GM12801 (cell line): ENCODE data around the gene ITPRIPL2.

Source experiments
- TF ChIP-seq, protein P1 (sequence below): IDR thresholded peaks from one replicate; pipeline ENCODE4 v1.5.1; 2011; ENCODE audit warnings: control low read depth; ENCODE audit not compliant: insufficient read length; ENCODE audit errors: extremely low read depth

Gene ITPRIPL2

DNA sequence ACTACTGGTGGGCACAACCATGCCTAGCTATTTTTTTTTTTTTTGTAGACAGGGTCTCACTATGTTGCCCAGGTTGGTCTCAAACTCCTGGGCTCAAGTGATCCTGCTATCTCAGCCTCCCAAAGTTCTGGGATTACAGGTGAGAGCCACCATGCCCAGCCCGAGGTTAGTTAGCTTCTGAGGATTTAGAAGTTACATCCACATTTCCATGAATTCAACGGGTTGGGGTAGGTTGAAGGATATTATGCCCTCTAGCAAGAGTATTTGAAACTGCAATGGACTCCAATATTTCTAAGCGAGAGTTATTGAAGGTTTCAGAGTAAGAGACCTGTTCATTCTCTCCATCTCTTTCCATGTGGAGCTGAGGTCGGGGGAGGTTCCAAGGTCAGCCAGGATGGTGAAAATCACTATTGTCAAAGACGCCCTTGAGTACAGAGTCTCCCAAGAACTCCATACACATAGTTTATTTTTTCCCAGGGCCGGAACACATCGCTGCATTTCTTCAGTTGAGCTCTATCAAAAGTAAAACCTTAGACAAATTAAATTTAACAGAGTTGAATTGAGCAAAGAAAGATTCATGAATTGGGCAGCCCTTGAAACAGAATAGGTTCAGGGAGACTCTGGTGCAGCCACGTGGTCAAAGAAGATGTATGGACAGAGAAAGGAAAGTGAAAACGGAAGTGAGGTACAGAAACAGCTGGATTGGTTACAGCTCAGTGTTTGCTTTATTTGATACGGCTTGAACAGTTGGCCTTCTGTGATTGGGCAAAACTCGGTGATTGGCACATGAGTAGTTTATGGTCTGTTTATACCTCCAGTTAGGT lies 19.0 kb upstream of the ITPRIPL2 start:
- TF ChIP-seq, protein P1, sequence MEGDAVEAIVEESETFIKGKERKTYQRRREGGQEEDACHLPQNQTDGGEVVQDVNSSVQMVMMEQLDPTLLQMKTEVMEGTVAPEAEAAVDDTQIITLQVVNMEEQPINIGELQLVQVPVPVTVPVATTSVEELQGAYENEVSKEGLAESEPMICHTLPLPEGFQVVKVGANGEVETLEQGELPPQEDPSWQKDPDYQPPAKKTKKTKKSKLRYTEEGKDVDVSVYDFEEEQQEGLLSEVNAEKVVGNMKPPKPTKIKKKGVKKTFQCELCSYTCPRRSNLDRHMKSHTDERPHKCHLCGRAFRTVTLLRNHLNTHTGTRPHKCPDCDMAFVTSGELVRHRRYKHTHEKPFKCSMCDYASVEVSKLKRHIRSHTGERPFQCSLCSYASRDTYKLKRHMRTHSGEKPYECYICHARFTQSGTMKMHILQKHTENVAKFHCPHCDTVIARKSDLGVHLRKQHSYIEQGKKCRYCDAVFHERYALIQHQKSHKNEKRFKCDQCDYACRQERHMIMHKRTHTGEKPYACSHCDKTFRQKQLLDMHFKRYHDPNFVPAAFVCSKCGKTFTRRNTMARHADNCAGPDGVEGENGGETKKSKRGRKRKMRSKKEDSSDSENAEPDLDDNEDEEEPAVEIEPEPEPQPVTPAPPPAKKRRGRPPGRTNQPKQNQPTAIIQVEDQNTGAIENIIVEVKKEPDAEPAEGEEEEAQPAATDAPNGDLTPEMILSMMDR = no peak

DNA sequence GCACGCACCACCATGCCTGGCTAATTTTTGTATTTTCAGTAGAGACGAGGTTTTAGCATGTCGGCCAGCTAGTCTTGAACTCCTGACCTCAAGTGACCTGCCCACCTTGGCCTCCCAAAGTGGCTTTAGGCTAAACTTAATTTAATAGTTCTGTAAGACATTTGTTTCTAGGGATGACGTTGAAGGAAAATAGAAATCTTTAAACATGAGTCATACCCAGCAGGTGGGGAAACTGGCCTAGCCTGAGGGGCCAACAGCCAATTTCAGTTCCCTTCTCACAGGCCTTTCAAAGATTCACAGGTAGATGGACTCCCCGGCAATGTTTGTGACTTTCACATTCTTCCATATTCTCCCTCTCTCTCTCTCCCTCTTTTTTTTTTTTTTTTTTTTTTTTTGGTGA lies 18.1 kb upstream of the ITPRIPL2 start:
- TF ChIP-seq, protein P1 = no peak

DNA sequence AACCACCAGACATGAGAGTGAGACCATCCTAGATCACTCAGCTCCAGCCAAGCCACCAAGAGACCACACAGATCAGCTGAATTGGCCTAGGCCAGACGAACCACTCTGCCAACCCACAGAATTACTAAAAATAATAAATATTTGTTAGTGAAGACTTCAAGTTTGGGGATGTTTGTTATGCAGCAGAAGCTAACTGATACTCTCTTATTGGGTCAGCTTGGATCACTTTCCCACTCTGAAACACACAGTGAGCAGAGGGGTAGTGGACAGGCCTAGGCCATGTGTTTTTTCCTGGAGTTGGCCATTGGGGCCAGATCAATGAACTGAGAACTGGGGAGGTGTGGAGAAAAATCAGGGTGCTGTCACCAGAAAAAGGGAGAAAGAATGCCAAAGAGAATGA lies 15.6 kb upstream of the ITPRIPL2 start:
- TF ChIP-seq, protein P1 = no peak

DNA sequence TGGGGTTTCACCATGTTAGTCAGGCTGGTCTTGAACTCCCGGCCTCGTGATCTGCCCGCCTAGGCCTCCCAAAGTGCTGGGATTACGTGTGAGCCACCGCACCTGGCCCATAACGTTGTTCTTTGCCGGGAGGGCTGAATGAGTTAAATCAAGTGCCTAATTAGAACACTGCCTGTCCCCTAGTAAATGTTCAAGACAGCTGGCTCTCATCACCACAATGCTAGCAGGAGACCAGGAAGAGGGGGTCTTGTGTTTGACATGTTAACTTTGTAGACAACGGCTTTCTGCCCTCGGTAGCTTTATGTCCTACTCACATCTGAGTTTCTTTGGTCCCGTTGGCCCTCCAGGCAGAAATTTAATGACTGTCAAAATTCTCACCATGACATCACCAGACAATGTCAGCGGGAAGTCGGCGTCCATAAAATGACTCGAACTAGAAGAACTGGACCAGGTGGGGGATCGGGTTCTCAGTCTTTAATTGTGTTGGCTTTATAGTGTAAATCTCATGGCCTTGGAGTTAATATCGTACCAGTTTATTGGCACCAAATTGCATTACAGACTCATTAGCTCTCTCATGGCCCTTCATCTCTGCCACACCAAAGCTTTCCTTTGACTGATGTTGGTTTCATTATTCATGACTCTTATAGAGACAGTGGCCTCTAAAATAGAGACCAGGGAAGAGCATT lies 11.4 kb upstream of the ITPRIPL2 start:
- TF ChIP-seq, protein P1 = no peak

DNA sequence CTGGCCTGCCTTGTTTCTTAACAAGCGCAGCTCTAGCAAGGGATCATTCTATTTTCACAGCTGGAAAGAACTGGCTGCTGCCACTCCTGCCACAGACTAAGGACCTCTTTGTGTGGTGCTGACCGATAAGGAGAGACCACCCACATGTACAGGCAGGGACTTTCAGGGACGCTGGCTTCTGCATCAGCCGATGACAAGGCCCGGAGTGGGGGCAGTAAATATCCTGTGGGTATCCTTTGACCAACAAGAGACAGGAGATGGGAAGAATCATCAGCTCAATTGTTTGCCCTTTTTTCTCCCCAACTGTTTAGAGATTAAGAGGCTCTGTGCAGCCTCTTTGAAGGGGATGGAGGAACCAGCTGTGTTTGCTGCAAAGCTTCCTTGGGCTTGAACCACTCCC lies 9.2 kb upstream of the ITPRIPL2 start:
- TF ChIP-seq, protein P1 = no peak

DNA sequence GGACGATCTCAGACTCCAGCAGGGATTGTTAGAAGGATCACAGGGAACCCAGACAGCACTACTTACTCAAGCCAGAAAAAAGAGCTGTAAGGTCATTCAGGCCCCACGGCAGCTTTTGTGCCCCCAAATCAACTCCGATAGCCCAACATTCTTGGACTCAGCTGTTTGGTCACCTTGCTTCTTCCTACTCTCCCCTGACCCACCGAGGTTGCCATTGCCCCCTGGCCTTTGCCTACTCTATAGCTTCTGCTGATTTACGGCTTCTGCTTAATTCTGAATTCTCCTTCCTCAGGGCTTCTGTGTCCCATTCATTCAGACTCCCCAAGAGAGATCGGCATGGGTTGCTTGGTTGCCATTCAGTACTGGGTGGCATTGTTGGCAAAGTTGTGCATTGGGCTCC lies 8.6 kb upstream of the ITPRIPL2 start:
- TF ChIP-seq, protein P1 = no peak

DNA sequence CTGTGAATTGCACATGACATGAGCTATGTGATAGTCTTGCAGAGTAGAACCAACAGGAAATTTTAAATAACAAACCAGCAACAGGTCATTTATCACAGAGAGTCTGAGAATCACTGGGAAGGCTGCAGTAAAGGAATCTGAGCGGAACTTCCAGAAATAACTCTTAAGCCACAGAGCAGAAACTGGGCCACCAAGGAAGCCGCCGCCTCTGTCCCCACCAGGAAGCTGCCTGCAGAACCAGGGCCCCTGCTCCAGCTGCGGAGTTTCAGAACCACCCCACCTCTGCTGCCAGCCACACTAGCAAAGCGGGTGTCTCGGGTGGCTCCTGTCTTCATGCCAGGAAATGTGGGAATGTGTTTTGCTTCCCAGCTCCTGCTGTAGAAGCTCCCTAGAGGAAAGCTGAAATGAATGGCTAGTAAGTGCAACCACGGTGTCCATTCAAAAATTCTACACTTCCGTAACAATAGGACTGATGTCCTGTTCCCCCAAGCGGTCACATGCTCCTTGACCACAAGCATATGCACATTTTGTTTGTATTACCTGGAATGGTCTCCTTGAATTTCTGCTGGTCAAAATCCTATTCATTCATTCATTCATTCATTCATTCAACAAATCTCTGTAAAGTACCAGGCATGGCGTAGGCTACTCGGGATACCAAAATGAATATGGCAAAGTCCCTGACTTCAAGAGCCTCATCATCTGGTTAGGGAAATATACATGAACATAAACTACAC lies 7.7 kb upstream of the ITPRIPL2 start:
- TF ChIP-seq, protein P1 = no peak
